DMS79 (cell line): ENCODE measurements around the gene UBE2M.
"Not testable (repeated sequence)": the region's sequence is repeated elsewhere in the genome, so short reads cannot be mapped to it uniquely, and the experiment has no call there.

ENCODE experiments used
- DNase-seq: peaks from one replicate; lab custom pipeline; 2025; lab: John Stamatoyannopoulos, UW

Gene UBE2M

DNA sequence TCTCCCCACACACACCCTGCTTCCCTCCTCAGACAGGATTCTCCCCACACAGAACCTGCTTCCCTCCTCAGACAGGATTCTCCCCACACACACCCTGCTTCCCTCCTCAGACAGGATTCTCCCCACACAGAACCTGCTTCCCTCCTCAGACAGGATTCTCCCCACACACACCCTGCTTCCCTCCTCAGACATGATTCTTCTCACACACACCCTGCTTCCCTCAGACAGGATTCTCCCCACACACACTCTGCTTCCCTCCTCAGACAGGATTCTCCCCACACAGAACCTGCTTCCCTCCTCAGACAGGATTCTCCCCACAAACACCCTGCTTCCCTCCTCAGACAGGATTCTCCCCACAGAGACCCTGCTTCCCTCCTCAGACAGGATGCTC is 19.2 kb downstream of the UBE2M start:
- DNase-seq: not testable (repeated sequence)

GRCh38 chr19:58538257-58539168 is 19.9 kb downstream of the UBE2M start:
- DNase-seq: no peak

DNA sequence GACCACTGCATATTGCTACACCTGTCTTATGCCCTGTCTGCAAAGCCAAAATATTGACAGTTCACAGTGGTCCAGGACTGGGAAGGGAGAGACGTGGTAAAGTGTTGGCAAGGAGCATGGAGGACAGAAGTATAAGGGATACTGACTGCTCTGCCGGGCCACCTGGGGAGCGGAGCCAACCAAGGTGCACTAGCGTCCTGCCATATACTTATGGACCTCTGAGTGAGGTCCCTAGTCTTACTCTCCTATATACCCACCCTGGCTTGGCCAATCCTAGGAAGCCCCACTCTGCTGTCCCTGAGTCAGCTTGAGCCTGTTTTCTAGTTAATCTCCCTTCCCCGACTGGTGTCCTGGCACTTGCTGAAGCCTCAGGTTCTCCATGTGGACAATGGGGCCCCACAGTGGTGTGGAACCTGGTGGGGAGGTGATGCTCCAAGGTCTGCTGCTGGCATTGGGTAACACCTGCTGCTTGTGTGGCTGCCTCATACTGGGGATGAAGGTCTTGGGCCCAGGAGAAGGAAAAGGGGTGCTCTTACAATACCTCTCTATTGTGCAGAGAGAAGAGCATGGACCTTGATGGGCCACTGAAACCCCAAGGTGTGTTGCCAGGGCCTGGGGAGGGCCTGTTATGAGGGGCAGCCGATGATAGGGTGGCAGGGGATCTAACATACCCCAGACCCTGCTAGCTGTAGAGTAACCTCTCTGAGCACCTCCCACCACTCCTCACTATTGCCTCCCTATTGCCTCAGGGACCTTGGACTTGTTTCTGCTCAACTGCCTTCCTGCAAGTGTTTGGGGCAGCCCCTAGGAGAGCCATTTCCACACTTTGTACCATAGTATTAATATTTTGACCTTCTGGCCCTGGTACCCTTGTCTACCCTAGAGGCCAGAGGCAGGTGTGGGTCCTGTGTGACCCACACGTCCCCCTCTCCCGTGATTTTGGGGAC is 21.3 kb downstream of the UBE2M start:
- no peak for DNase-seq

GRCh38 chr19:58535857-58536256 is 22.6 kb downstream of the UBE2M start:
- DNase-seq: no peak

DNA sequence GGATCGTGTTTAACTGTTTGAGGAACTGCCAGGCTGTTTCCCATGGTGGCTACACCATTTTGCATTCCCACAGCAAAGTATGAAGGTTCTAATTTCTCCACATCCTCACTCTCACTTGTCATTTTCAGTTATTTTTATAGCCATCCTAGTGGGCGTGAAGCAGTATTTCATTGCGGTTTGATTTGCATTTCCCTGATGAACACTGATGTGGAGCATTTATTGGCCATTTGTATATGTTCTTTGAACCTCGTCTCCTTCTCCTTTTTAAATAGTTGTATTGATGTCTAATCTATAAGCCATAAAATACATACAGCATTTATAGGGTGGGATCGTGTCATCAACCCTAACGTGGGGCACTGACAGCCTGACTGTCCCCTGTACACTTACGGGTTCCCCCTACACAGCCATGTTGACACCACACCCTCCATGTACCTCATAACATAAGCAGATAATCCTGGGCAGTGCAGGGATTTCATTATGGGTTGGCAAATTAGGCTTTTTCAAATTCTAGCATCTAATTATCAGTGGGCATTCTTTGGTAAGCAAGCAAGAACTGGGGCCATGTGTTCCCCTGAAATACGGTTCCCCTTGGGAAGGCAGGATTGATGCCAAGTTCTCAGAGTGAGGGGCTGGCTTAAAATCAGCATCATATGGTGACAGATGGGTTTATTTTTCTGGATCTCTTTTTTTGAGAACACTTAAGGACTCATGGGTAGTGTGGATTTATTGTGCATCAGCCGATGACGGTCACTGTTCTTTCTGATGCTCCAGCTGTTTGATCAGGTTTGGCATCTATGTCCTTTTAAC is 27.2 kb downstream of the UBE2M start:
- no peak for DNase-seq

- DNase-seq: no peak
These were observed 29.0 kb downstream of the UBE2M start for GRCh38 chr19:58529405-58529804.

GRCh38 chr19:58522709-58523108 is 35.7 kb downstream of the UBE2M start:
- DNase-seq: no peak

- no peak for DNase-seq
These were observed 36.8 kb downstream of the UBE2M start for GRCh38 chr19:58521651-58522050.

DNA sequence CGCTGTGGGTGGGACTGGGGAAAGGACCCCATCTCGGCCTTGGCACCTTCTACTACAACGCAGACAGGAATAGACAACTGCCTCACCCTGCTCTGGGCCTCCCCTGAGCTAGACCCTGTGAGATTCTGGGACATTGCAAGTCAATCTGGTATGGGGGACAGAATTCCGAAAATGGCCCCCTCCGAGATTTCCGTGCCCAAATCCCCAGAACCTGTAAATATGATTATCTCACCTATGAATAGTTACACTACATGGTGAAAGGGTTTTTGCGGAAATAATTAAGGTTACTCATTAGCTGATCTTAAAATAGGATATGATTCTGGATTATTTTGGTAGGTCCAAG is 38.2 kb downstream of the UBE2M start:
- DNase-seq: no peak

DNA sequence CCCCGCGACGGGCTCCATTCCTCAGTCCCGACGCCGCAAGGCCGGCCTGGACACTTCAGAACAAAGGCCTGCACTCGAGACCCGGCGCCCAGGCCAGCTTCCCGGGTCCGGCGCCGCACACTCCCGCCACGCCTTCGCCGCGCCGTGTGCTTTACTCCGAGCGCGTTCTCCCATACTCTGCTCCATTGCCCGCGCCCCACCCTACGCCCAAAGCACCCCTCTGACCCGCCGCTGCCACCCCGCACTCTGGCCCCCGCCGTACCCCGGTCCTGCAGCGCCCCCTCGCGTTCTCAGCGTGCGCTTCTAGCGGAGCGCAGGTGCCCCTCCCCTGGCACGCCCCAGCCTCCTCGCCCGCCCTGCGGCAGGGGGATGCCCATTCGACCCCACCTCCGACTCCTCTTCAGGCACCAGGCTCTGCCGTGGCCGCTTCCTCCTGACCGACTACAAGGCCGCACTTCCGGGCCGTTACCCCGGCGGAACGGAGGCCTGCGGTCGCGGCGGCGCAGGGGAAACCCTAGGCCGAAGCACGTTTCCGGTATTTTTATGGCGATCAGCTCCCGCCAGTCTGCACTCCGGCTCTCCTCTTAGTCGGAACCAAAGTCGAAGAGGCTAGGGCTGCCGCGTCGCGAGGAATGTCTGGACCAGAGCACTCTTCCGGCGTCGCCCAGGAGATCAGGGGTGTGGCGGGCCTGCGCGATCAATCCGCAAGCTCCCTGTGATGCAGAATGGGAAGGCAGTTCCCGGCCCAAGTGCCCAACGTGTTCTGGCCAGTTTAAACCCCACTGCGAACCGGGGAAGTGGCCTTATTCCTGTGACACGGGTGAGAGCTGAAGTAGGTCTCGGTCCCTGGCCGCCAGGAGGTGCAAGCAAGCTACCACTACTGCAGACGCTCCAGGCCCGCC is 38.8 kb downstream of the UBE2M start, which contains the start of gene ZBTB45:
ZBTB45 (minus strand) TSS at position 456 of the 902 bp plus-strand sequence. CDS start 2,137 bp downstream, outside the sequence.
- peak; percentile 90 for DNase-seq

DNA sequence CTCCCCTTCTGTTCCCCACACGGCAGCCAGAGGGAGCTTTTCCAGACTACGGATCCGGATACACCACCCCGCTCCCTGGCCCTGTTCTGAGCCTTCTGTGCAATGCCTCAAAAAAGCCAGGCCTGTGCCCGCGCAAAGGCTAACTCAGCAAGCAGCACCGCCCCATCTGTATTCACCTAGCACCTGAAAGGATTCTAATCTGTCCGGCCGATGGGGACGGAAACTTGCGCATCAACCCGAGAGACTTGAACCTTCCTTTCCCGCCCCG is 39.4 kb downstream of the UBE2M start:
- peak; percentile 35 for DNase-seq

- no peak for DNase-seq
These were observed 39.9 kb downstream of the UBE2M start for GRCh38 chr19:58518256-58519086.

DNA sequence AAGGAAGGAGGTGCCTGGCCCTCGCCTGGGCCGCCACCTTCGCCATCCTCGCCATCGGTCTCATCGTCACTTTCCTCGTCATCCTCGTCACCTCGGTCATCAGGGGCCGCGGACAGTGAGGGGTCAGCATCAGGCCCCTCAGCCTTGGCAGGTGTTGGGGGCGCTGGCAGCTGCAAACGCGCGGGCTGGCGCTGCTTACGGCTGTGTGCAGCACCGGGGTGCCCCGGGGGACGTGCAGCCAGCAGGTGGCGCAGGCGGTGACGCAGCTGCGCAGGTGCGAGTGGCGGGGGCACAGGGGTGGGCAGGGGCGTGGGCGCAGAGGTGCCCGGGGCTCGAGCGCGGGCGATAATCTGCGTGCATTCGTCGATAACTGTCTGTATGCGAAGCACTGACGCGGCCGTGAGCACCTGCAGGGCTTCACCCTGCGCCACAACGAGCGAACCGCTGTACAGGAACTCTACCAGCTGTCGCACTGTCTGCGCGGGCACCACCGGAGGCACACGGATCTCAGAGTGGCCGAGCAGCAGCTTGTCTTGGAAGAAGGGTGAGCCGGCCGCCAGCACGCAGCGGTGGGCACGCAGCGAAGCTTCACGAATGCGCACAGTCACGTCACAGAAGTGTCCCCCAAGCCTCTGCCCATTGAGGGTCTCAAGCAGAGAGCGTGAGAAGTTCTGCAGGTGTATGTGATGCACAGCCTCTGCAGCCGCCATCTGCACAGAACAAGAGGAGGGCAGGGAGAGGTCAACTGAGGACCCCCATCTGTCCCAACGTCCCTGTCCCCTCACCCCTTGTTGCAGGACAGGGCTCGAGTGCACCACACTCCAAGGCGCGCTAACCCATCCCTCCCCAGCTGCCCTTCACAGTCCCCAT is 41.2 kb downstream of the UBE2M start:
- no peak for DNase-seq

- no peak for DNase-seq
These were observed 42.1 kb downstream of the UBE2M start for GRCh38 chr19:58516246-58516836.

DNA sequence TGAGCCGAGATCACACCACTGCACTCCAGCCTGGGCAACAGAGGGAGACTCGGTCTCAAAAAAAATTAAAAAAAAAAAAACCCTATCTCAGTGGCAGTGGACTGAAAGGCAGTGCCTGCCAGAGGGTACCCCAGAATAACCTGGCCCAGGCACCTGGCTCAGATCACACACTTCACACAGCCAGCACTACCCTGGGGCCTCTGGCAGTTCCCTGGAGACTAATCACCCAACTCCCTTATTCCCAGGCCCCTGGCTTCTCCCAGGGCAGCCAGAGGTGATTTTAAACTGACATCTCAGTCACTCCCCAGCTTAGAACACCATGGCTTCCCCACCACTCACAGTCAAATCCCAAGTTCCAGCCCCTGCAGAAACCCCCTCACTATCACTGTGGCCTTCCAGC is 43.2 kb downstream of the UBE2M start:
- no peak for DNase-seq

- no peak for DNase-seq
These were observed 43.8 kb downstream of the UBE2M start for GRCh38 chr19:58514564-58515022.

DNA sequence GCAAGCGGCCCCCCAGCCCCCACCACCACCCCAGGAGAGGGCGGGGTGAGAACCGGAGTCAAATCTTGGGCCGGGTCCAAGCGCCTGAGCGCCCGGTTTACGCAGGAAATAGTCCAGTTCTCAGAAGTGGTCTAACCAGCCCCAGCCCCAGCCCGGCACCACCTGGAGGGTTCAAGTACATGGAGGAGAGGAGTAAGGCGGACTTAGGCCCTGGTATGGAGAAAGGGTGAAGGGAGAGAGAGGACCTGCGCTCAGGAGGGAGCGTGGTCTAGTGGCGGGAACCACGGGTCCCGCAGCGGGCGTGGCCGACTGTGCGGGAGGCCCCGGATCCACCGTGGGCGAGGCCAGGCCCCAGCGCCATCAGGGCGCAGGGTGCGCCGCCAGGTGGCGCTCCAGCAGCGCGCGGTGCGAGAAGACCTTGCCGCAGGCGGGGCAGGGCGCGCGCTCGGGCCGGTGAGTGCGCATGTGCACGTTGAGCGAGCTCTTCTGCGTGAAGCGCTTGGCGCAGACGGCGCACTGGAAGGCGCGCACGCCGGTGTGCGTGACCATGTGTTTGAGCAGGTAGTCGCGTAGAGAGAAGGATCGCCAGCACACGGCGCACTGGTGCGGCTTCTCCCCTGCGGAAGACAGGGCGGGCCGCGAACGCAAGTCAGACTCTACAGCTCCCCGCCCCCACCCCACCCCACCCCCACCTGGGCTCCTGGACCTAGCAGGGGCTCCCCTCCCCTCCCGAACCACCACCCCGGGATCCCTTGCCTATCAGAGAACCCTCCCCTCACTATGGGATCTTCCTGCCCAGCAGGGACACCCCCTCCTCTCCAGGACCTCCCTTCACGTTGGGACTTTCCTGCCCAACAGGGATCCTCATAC is 44.5 kb downstream of the UBE2M start:
- DNase-seq: peak; percentile 89

GRCh38 chr19:58513213-58513693 is 45.2 kb downstream of the UBE2M start:
- no peak for DNase-seq
